H9 (cell line): ENCODE results near the gene BRSK1. TPM values are rescaled to one million over a fixed set of nuclear protein-coding genes. Genes with fewer than 3 reads are reported as not detected.

Source experiments
- DNase-seq: peaks from one replicate; pipeline ENCODE4 v3.0.0-alpha.2; 2017
- H2AFZ ChIP-seq: one replicate; pipeline ENCODE4 v1.6.1; 2013; ENCODE audit warnings: mild to moderate bottlenecking, low read length, control low read depth, moderate library complexity
- H2AK5ac ChIP-seq: 2 replicates; pipeline ENCODE4 v1.6.1; 2013; ENCODE audit warnings: low read length, control low read depth, mixed read lengths; ENCODE audit not compliant: insufficient read length
- H2BK120ac ChIP-seq: one replicate; pipeline ENCODE4 v1.6.1; 2013; ENCODE audit warnings: low read depth, mild to moderate bottlenecking, low read length, control low read depth, inconsistent platforms; ENCODE audit not compliant: poor library complexity, severe bottlenecking
- H2BK12ac ChIP-seq: 2 replicates; pipeline ENCODE4 v1.6.1; 2013; ENCODE audit warnings: low read length, control low read depth, mixed read lengths, low read depth; ENCODE audit not compliant: insufficient read length
- H2BK15ac ChIP-seq: 2 replicates; pipeline ENCODE4 v1.6.1; 2013; ENCODE audit warnings: low read depth, low read length, control low read depth
- H2BK20ac ChIP-seq: one replicate; pipeline ENCODE4 v1.6.1; 2013; ENCODE audit warnings: low read depth, mild to moderate bottlenecking, low read length, control low read depth, inconsistent platforms; ENCODE audit not compliant: poor library complexity, severe bottlenecking
- H2BK5ac ChIP-seq: 2 replicates; pipeline ENCODE4 v1.6.1; 2013; ENCODE audit warnings: low read length, control low read depth, mixed read lengths; ENCODE audit not compliant: insufficient read length
- H3K14ac ChIP-seq: 2 replicates; pipeline ENCODE4 v1.6.1; 2013; ENCODE audit warnings: low read length, control low read depth; ENCODE audit not compliant: insufficient read depth
- H3K18ac ChIP-seq: 2 replicates; pipeline ENCODE4 v1.6.1; 2013; ENCODE audit warnings: low read depth, mild to moderate bottlenecking, mixed read lengths, low read length, control low read depth; ENCODE audit not compliant: insufficient read length
- H3K23ac ChIP-seq: 2 replicates; pipeline ENCODE4 v1.6.1; 2013; ENCODE audit warnings: low read length, control low read depth, mixed read lengths, low read depth; ENCODE audit not compliant: insufficient read length
- H3K23me2 ChIP-seq: 2 replicates; pipeline ENCODE4 v1.6.1; 2013; ENCODE audit warnings: low read depth, mild to moderate bottlenecking, mixed read lengths, low read length, control low read depth; ENCODE audit not compliant: insufficient read length, poor library complexity, severe bottlenecking
- H3K27ac ChIP-seq: 2 replicates; pipeline ENCODE4 v1.5.1; 2013; ENCODE audit warnings: low read length, control low read depth, mixed read lengths, low read depth; ENCODE audit not compliant: insufficient read length
- H3K27me3 ChIP-seq: 2 replicates; pipeline ENCODE4 v1.6.1; 2013; ENCODE audit warnings: low read length, control low read depth, inconsistent platforms; ENCODE audit not compliant: insufficient read depth
- H3K4ac ChIP-seq: 2 replicates; pipeline ENCODE4 v1.6.1; 2013; ENCODE audit warnings: low read depth, mild to moderate bottlenecking, control low read depth, inconsistent platforms, low read length, moderate library complexity
- H3K4me1 ChIP-seq: 2 replicates; pipeline ENCODE4 v1.6.1; 2013; ENCODE audit warnings: low read length, control low read depth, inconsistent platforms; ENCODE audit not compliant: insufficient read depth
- H3K4me2 ChIP-seq: 2 replicates; pipeline ENCODE4 v1.6.1; 2013; ENCODE audit warnings: low read length, control low read depth, mixed read lengths; ENCODE audit not compliant: insufficient read length, insufficient read depth
- H3K56ac ChIP-seq: 2 replicates; pipeline ENCODE4 v1.6.1; 2013; ENCODE audit warnings: low read depth, mild to moderate bottlenecking, mixed read lengths, low read length, control low read depth; ENCODE audit not compliant: insufficient read length
- H3K79me1 ChIP-seq: 2 replicates; pipeline ENCODE4 v1.6.1; 2013; ENCODE audit warnings: low read depth, mild to moderate bottlenecking, moderate library complexity, low read length, control low read depth, inconsistent platforms; ENCODE audit not compliant: insufficient read depth, poor library complexity, severe bottlenecking
- H3K79me2 ChIP-seq: 2 replicates; pipeline ENCODE4 v1.6.1; 2013; ENCODE audit warnings: low read length, control low read depth, inconsistent platforms; ENCODE audit not compliant: insufficient read depth
- H3K9ac ChIP-seq: 2 replicates; pipeline ENCODE4 v1.6.1; 2013; ENCODE audit warnings: low read length, control low read depth, mixed read lengths; ENCODE audit not compliant: insufficient read length; ENCODE audit errors: extremely low read depth
- H3K9me3 ChIP-seq: one replicate; pipeline ENCODE4 v1.6.1; 2013; ENCODE audit warnings: low read depth, low read length, inconsistent platforms; ENCODE audit not compliant: control insufficient read depth
- H3T11ph ChIP-seq: one replicate; pipeline ENCODE4 v1.6.1; 2013; ENCODE audit warnings: mild to moderate bottlenecking, low read length, control low read depth, inconsistent platforms
- H4K20me1 ChIP-seq: one replicate; pipeline ENCODE4 v1.6.1; 2013; ENCODE audit not compliant: control insufficient read depth, insufficient read length, insufficient read depth
- H4K5ac ChIP-seq: 2 replicates; pipeline ENCODE4 v1.6.1; 2013; ENCODE audit warnings: low read depth, mild to moderate bottlenecking, mixed read lengths, low read length, control low read depth; ENCODE audit not compliant: insufficient read length
- H4K8ac ChIP-seq: replicated peaks from 2 replicates; pipeline ENCODE4 v1.6.1; 2013; ENCODE audit warnings: low read length, control low read depth, mixed read lengths, low read depth; ENCODE audit not compliant: insufficient read length
- H4K91ac ChIP-seq: 2 replicates; pipeline ENCODE4 v1.6.1; 2013; ENCODE audit warnings: low read depth, mild to moderate bottlenecking, moderate library complexity, mixed read lengths, low read length, control low read depth; ENCODE audit not compliant: insufficient read length
- H3K27ac Mint-ChIP-seq, 3 experiments: 2 replicates in 2 of 3; 3 replicates in 1 of 3; pipeline ENCODE4 v1.8.0; 2020 to 2021; ENCODE audit warnings: mixed read lengths in 3 of 3, mild to moderate bottlenecking in 1 of 3, moderate library complexity in 1 of 3
- H3K27me3 Mint-ChIP-seq: 2 replicates; pipeline ENCODE4 v1.8.0; 2021; ENCODE audit warnings: low read depth, mild to moderate bottlenecking, moderate library complexity, mixed read lengths
- H3K36me3 Mint-ChIP-seq, 3 experiments: 2 replicates in 2 of 3; 3 replicates in 1 of 3; pipeline ENCODE4 v1.8.0; 2020 to 2021; ENCODE audit warnings: low read depth in 3 of 3, mixed read lengths in 3 of 3; ENCODE audit not compliant: insufficient read depth in 1 of 3
- H3K4me1 Mint-ChIP-seq, 2 experiments: 2 replicates each; pipeline ENCODE4 v1.8.0; 2020; ENCODE audit warnings: mixed read lengths in 2 of 2
- H3K4me3 Mint-ChIP-seq, 2 experiments: 2 replicates in 1 of 2; 3 replicates in 1 of 2; pipeline ENCODE4 v1.8.0; 2020 to 2021; ENCODE audit warnings: mild to moderate bottlenecking in 2 of 2, mixed read lengths in 2 of 2, moderate library complexity in 1 of 2
- H3K9me3 Mint-ChIP-seq, 2 experiments: 2 replicates in 1 of 2; 3 replicates in 1 of 2; pipeline ENCODE4 v1.8.0; 2020; ENCODE audit warnings: mild to moderate bottlenecking in 2 of 2, mixed read lengths in 2 of 2, moderate library complexity in 1 of 2
- CTCF ChIP-seq: fragments of 200-600 bp; sonication (generic); conservative IDR thresholded peaks from 3 replicates; pipeline ENCODE4 v1.8.0; 2021; ENCODE audit warnings: antibody characterized with exemption, mild to moderate bottlenecking
- WGBS: extraction: QIAGEN DNeasy Blood & Tissue Kit; methylation state at CpG from one replicate; pipeline ENCODE4 v1.1.7; 2013; ENCODE audit warnings: missing lambda C conversion rate, low lambda C conversion rate, mixed read lengths; ENCODE audit not compliant: insufficient read length; ENCODE audit errors: extremely low coverage; 5-methylcytosine and 5-hydroxymethylcytosine counted together
- total RNA-seq: library from RNA; stranded (reverse); gene quantifications from 2 replicates; pipeline ENCODE4 v1.2.1, GENCODE V29; 2021

The BRSK1 gene
- total RNA-seq, 1 experiment from 2014 or later, result 43.5 TPM

GRCh38 chr19:55341171-55341588, 57.4 kb downstream of the BRSK1 start:
- H3K27ac ChIP-seq, result no peak overlapping the region
- H3K4me2 ChIP-seq, result peak overlapping the region; percentile 74
- peaks cover 17% of the 10 kb centered on the region for H3K23me2 ChIP-seq
- H2BK5ac ChIP-seq, result no peak overlapping the region
- H3K4me1 ChIP-seq, result no peaks in the 10 kb centered on the region; the same call in 1 of the 2 replicates
- Mint-ChIP-seq H3K27me3 (peaks cover 17% of the 10 kb centered on the region), H3K27ac (peak overlapping the region; percentile 59 to 95 (median 95); a peak in 6 of 7 replicates), H3K36me3 (peaks cover 27 to 44% (median 43%) of the 10 kb centered on the region in 3 experiments; a peak in 6 of 7 replicates), H3K4me1 (peaks cover 21 to 41% of the 10 kb centered on the region in 2 experiments), H3K9me3 (no peaks in the 10 kb centered on the region; a peak in 1 of 5 replicates), H3K4me3 (peak overlapping the region; percentile 84 to 96)
- H3K14ac ChIP-seq, result no peak overlapping the region
- no peak overlapping the region for H3K56ac ChIP-seq
- H3K79me1 ChIP-seq, result no peaks in the 10 kb centered on the region
- no peak overlapping the region for H3K18ac ChIP-seq
- H2BK120ac ChIP-seq, result no peak overlapping the region
- H4K20me1 ChIP-seq, result no peaks in the 10 kb centered on the region
- H2AFZ ChIP-seq, result no peak overlapping the region
- no peak overlapping the region for H4K5ac ChIP-seq
- no peak overlapping the region for H4K8ac ChIP-seq
- H3K79me2 ChIP-seq, result no peaks in the 10 kb centered on the region
- no peak overlapping the region for H3K4ac ChIP-seq
- peak; percentile 90 for DNase-seq
- H2BK12ac ChIP-seq, result no peak overlapping the region
- no peak overlapping the region for H2BK15ac ChIP-seq
- H2AK5ac ChIP-seq, result no peak overlapping the region
- no peak overlapping the region for H4K91ac ChIP-seq
- H3K9me3 ChIP-seq, result no peaks in the 10 kb centered on the region
- no peak overlapping the region for H3K23ac ChIP-seq
- H3K9ac ChIP-seq, result no peak overlapping the region
- H3K27me3 ChIP-seq, result no peaks in the 10 kb centered on the region; the same call in 1 of the 2 replicates
- WGBS, result no CpG with 5 or more reads among the region's 15 CpGs
- no peak overlapping the region for H2BK20ac ChIP-seq
- no peak overlapping the region for H3T11ph ChIP-seq
- no peak for TF ChIP-seq CTCF
